ENCODE data around the gene AP1AR.

DNA sequence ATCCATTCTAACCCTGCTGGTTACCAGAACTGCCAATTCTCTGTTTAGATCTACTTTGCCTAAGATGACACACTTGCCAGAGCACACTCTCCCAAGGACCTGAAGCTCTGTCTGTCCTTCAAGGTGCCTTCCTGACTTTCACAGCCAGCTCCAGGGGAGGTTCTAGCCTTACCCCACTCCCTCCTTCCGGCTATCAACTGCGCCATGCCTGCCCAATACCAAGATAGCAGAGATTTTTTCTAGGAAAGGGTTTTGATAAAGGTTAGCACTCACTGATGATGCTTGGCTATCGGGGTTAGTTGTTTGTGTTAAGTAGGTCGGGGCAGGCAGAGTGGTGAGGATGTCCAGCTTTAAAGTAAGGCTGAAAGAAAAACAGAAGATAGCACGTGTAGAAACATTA lies 79.9 kb downstream of the AP1AR start:
- TF ChIP-seq CTCF (IDR thresholded peaks at IDR 0.05) (no peak), POLR2A (IDR thresholded peaks at IDR 0.05) (no peak)
